GM12891 (cell line): ENCODE results near the gene RPL10.

Source experiments
- PAX5 ChIP-seq: IDR thresholded peaks from 2 replicates; pipeline ENCODE4 v1.6.1; 2011; ENCODE audit warnings: low read length, moderate library complexity, mild to moderate bottlenecking; ENCODE audit not compliant: insufficient read depth, severe bottlenecking
- POLR2A ChIP-seq: IDR thresholded peaks from 2 replicates; pipeline ENCODE4 v1.6.1; 2011; ENCODE audit warnings: low read depth, low read length, control low read depth

DNA sequence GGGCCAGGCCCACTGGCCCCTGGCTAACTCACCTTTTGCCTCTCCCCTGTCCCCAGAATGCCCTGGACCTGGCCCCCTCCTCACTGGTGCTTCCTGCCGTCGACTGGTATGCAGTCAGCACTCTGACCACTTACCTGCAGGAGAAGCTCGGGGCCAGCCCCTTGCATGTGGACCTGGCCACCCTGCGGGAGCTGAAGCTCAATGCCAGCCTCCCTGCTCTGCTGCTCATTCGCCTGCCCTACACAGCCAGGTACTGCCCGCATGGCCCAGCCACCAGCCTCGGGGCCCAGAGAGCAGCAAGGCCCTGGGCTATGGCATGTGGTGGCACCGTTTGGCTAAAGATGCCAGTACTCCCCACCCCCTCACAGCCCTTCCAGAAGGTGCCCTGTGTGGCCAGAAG is 34.0 kb downstream of the RPL10 start:
- TF ChIP-seq POLR2A (no peak), PAX5 (no peak)
